Kasumi-1 (cell line): ENCODE measurements around the gene RTN4R.

Experiments
- DNase-seq, 2 experiments: peaks; one replicate each; lab custom pipeline; 2025; lab: John Stamatoyannopoulos, UW

Gene RTN4R

GRCh38 chr22:20199413-20199842 lies 68.7 kb downstream of the RTN4R start:
- no peak for DNase-seq

- no peak for DNase-seq
Observed at GRCh38 chr22:20198557-20199319, 69.4 kb downstream of the RTN4R start.

DNA sequence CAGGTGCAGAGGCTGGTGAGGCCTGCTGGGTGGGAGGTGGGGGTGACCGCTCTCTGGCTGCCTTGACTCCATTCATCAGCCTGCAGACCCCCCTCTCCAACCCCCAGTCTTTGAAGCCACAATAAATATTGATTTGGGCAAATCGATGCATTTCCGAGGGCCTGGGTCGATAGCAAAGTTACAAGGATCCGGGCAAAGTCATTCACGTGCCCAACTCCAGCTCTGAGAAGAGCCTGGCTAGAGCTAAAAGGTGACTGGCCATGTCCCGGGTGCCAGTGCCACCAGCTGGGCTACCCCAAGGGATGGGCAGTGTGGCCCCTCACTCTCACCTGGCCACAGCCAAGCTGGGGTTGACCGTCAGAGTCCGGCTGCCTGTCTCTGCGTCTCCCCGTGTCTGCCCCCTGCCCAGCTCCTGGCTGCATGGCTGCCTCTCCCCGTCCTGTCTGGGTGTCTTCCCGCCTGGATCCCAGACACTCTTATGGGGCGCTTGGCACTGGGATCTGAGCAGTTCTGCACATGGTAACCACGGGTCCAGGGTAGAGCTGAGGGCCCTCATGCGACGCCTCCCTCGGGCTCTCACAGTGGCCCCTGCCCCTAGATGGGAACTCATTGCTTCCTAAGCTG lies 70.6 kb downstream of the RTN4R start:
- no peak for DNase-seq

- DNase-seq: no peak
Observed at GRCh38 chr22:20196094-20196842, 71.8 kb downstream of the RTN4R start.

- DNase-seq: no peak
Observed at GRCh38 chr22:20194681-20195593, 73.2 kb downstream of the RTN4R start.

- DNase-seq: no peak
Observed at GRCh38 chr22:20193761-20194494, 74.2 kb downstream of the RTN4R start.

GRCh38 chr22:20192972-20193760 lies 75.0 kb downstream of the RTN4R start:
- no peak for DNase-seq

GRCh38 chr22:20192293-20192971 lies 75.7 kb downstream of the RTN4R start:
- DNase-seq: no peak

GRCh38 chr22:20191803-20192202 lies 76.3 kb downstream of the RTN4R start:
- DNase-seq: no peak
